NB4 (cell line): ENCODE measurements around the gene VEPH1.

Experiments used
- MYC ChIP-seq: IDR thresholded peaks from 2 replicates; pipeline ENCODE4 v1.6.1; 2011; ENCODE audit warnings: low read depth, low read length
- TF ChIP-seq, protein P1 (sequence below): IDR thresholded peaks from one replicate; pipeline ENCODE4 v1.5.1; 2012; ENCODE audit warnings: low read depth, low read length

DNA sequence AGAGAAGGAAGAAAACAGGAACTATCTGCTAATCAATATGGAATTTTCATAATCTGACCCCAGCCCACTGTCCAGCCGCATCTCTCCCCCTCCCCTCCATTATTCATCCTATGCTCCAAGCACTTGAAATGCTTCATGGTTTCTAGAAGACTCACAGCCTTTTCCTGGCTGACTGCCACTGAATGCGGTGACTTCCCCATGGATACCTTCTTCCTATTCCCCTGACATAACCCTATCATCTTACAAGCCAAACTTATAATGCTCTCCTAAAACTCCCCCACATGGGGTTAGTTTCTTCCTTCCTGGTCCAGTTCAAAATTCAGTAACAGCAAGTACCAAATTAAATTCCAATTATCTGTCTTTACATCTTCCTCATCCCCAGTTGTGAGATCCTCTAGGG lies 97.8 kb downstream of the VEPH1 start:
- TF ChIP-seq, protein P1, sequence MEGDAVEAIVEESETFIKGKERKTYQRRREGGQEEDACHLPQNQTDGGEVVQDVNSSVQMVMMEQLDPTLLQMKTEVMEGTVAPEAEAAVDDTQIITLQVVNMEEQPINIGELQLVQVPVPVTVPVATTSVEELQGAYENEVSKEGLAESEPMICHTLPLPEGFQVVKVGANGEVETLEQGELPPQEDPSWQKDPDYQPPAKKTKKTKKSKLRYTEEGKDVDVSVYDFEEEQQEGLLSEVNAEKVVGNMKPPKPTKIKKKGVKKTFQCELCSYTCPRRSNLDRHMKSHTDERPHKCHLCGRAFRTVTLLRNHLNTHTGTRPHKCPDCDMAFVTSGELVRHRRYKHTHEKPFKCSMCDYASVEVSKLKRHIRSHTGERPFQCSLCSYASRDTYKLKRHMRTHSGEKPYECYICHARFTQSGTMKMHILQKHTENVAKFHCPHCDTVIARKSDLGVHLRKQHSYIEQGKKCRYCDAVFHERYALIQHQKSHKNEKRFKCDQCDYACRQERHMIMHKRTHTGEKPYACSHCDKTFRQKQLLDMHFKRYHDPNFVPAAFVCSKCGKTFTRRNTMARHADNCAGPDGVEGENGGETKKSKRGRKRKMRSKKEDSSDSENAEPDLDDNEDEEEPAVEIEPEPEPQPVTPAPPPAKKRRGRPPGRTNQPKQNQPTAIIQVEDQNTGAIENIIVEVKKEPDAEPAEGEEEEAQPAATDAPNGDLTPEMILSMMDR: no peak
- no peak for TF ChIP-seq MYC
